OCI-LY3 (cell line): ENCODE results near the gene USP22.

Source experiments
- H2AFZ ChIP-seq: fragments of 200-600, 300-600 bp; shearing (Covaris generic); 2 replicates; pipeline ENCODE4 v1.6.0; 2014; ENCODE audit warnings: antibody characterized with exemption, low read depth, low read length
- H3K27ac ChIP-seq: fragments of 200-600, 300-600 bp; sonication (generic); 2 replicates; pipeline ENCODE4 v1.5.1; 2014; ENCODE audit warnings: mild to moderate bottlenecking, low read length, moderate library complexity, mixed read lengths
- H3K27me3 ChIP-seq: fragments of 200-600, 300-600 bp; sonication (generic); 2 replicates; pipeline ENCODE4 v1.6.1; 2014; ENCODE audit warnings: low read depth, low read length, mixed read lengths
- H3K36me3 ChIP-seq: fragments of 200-600, 300-600 bp; sonication (generic); replicated peaks from 2 replicates; pipeline ENCODE3; 2014; ENCODE audit warnings: low read depth, low read length, mixed read lengths
- H3K4me1 ChIP-seq: fragments of 300-600, 200-600 bp; sonication (generic); 2 replicates; pipeline ENCODE4 v1.6.1; 2014; ENCODE audit warnings: low read length, mixed read lengths
- H3K4me2 ChIP-seq: fragments of 200-600, 300-600 bp; sonication (generic); 2 replicates; pipeline ENCODE4 v1.6.1; 2014; ENCODE audit warnings: low read length, mixed read lengths
- H3K4me3 ChIP-seq: fragments of 300-600, 200-600 bp; sonication (generic); 2 replicates; pipeline ENCODE4 v1.5.1; 2014; ENCODE audit warnings: antibody characterized with exemption, mild to moderate bottlenecking, low read length, moderate library complexity
- H3K79me2 ChIP-seq: fragments of 300-600, 200-600 bp; shearing (Covaris generic); 2 replicates; pipeline ENCODE4 v1.6.1; 2014; ENCODE audit warnings: mild to moderate bottlenecking, low read length, mixed read lengths
- H3K9ac ChIP-seq: fragments of 300-600, 200-600 bp; shearing (Covaris generic); 2 replicates; pipeline ENCODE4 v1.6.0; 2014; ENCODE audit warnings: mild to moderate bottlenecking, low read length, moderate library complexity
- H3K9me3 ChIP-seq: fragments of 200-600, 300-600 bp; shearing (Covaris generic); 2 replicates; pipeline ENCODE4 v1.6.1; 2014; ENCODE audit warnings: low read length, mixed read lengths; ENCODE audit not compliant: insufficient read depth
- H4K20me1 ChIP-seq: fragments of 200-600, 300-600 bp; sonication (generic); 2 replicates; pipeline ENCODE4 v1.6.1; 2016; ENCODE audit warnings: low read length, mixed read lengths; ENCODE audit not compliant: insufficient read depth
- CTCF ChIP-seq: fragments of 200-600, 300-600 bp; sonication (generic); IDR thresholded peaks from 2 replicates; pipeline ENCODE4 v1.5.1; 2014; ENCODE audit warnings: antibody characterized with exemption, low read length, low read depth
- EZH2phosphoT487 ChIP-seq: fragments of 200-600 bp; shearing (Covaris generic); IDR thresholded peaks from 2 replicates; pipeline ENCODE4 v1.6.1; 2018; ENCODE audit warnings: antibody characterized with exemption, mixed run types, low read depth

The USP22 gene

DNA sequence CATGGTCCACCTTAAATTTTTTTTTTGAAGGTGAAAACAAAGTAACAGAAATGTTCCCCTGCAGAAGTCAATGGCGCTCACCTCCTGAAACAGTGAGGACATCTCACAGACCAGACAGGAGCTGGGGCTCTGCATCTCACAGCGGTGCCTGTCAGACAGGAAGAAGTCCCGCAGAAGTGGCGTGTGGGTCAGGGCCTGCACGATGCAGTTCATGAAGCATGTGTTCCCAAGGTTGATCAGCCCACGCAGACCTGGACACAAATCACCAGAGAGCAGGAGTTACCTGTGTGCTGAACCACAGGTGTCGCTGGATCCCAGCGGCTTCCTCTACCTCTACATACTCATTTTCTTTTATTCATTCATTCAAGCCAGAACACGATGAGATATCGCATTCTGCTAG lies 24.9 kb downstream of the USP22 start:
- no peak overlapping the region for H3K4me3 ChIP-seq
- H2AFZ ChIP-seq, result no peak overlapping the region
- no peak overlapping the region for H3K27ac ChIP-seq
- no peaks in the 10 kb centered on the region for H3K27me3 ChIP-seq
- H3K9me3 ChIP-seq, result no peaks in the 10 kb centered on the region
- peaks cover 7% of the 10 kb centered on the region for H3K79me2 ChIP-seq
- no peaks in the 10 kb centered on the region for H4K20me1 ChIP-seq
- H3K36me3 ChIP-seq, result no peaks in the 10 kb centered on the region
- H3K4me1 ChIP-seq, result no peaks in the 10 kb centered on the region
- TF ChIP-seq CTCF (no peak), EZH2phosphoT487 (no peak)
- H3K4me2 ChIP-seq, result no peak overlapping the region
- H3K9ac ChIP-seq, result no peak overlapping the region

DNA sequence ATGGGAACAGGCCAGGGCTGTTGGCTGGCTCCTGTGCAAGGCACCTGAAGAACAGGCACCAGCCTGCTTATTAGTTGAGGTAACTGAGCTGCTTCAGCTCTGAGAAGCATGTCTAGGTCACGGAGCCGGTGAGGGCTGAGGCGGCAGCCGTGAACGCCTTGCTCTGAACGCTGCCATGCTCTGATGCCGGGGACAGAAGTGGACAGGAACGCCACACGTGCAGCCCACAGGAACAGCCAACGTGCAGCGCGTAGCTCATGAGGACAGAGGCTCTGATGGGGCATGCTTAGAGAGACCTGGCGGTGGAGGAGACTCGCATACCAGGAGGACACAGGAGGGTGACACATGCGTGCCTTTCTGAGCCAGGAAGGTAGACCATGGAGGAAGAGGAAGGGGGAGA lies 25.6 kb downstream of the USP22 start:
- Histone ChIP-seq H3K4me1 (no peaks in the 10 kb centered on the region), H4K20me1 (no peaks in the 10 kb centered on the region), H3K4me2 (no peak overlapping the region), H3K9me3 (no peaks in the 10 kb centered on the region), H3K9ac (no peak overlapping the region), H2AFZ (no peak overlapping the region), H3K36me3 (no peaks in the 10 kb centered on the region), H3K79me2 (peaks cover 3% of the 10 kb centered on the region; the same call in 1 of the 2 replicates), H3K27ac (no peak overlapping the region), H3K4me3 (no peak overlapping the region), H3K27me3 (no peaks in the 10 kb centered on the region)
- no peak for TF ChIP-seq CTCF
- TF ChIP-seq EZH2phosphoT487, result no peak

DNA sequence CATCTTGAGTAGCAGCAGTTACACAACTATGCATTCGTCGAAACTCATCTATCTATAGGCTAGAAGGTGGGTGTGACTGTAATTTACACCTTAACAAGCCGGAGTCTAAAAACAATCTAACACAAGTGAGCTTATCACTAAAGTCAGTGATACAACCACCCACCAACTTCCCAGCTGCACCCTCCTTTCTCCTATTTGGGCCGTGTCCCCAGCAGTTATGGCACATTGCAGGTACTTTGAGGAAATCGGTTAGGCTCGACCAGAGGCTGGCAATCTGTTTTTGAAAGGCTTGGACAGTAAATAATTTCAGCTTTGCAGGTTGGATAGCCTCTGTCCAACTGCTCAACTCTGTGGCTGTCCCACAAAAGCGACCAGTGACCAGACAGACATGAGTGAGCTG lies 26.0 kb downstream of the USP22 start:
- Histone ChIP-seq H3K27ac (no peak overlapping the region), H3K36me3 (no peaks in the 10 kb centered on the region), H3K79me2 (peaks cover 3% of the 10 kb centered on the region; the same call in 1 of the 2 replicates), H4K20me1 (no peaks in the 10 kb centered on the region), H2AFZ (no peak overlapping the region), H3K4me2 (no peak overlapping the region), H3K27me3 (no peaks in the 10 kb centered on the region), H3K4me3 (no peak overlapping the region), H3K9ac (no peak overlapping the region), H3K4me1 (no peaks in the 10 kb centered on the region), H3K9me3 (no peaks in the 10 kb centered on the region)
- no peak for TF ChIP-seq CTCF
- TF ChIP-seq EZH2phosphoT487, result no peak

DNA sequence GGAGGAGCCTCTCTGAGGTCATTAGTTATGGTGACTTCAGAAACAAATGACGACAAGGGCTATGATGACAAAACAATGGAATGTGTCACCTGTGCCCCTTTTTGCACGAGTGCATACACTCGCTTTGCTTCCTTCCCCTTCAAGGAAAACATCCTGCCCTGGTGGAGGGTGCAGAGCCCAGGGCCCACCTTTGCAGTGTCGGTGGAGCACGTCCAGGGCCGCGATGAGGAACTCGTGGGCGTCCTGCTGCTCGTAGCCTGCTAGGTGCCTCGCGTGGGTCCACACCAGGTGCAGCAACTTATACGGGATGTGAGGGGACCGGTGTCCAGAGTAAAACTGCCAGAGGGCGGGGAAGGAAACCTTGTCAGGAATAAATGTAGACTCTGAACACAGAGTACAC lies 27.2 kb downstream of the USP22 start:
- Histone ChIP-seq H4K20me1 (no peaks in the 10 kb centered on the region), H3K36me3 (no peaks in the 10 kb centered on the region), H3K4me1 (no peaks in the 10 kb centered on the region), H3K27ac (no peak overlapping the region), H3K9ac (no peak overlapping the region), H2AFZ (no peak overlapping the region), H3K4me3 (no peak overlapping the region), H3K79me2 (no peaks in the 10 kb centered on the region), H3K4me2 (no peak overlapping the region), H3K9me3 (no peaks in the 10 kb centered on the region), H3K27me3 (no peaks in the 10 kb centered on the region)
- TF ChIP-seq EZH2phosphoT487 (no peak), CTCF (no peak)
